PC-3 (cell line): Measurements from ENCODE around the gene NEUROG1.

Source experiments
- EZH2 ChIP-seq: fragments of 300-600 bp; sonication (generic); IDR thresholded peaks from one replicate; pipeline ENCODE4 v1.6.1; 2017; ENCODE audit warnings: antibody characterized with exemption, mild to moderate bottlenecking, low read length; ENCODE audit not compliant: unreplicated experiment
- EZH2phosphoT487 ChIP-seq: fragments of 300-600 bp; sonication (generic); IDR thresholded peaks from 2 replicates; pipeline ENCODE4 v1.6.1; 2018; ENCODE audit warnings: mild to moderate bottlenecking, antibody characterized with exemption, low read length, borderline replicate concordance
- TF ChIP-seq, protein P1 (sequence below): fragments of 300-600 bp; sonication (generic); conservative IDR thresholded peaks from 2 replicates; pipeline ENCODE4 v1.5.1; 2017; ENCODE audit warnings: antibody characterized with exemption, low read depth, mild to moderate bottlenecking, low read length

DNA sequence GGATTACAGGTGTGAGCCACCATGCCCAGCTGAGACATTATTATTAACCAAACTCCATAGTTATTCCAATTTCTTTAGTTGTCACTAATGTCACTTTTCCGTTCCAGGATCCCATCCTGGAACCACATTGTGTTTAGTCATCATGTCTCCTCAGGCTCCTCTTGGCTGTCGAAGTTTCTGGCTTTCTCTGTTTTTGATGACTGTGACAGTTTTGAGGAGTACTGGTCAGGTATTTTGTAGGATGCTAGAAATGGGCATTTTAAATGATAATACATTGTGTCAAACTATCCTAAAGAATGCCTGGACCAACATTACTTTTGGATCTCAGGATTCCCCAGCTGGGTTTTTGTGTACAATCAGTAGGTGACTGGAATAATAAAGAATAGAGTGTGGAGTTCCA, 19.8 kb upstream of the NEUROG1 start:
- TF ChIP-seq, protein P1, sequence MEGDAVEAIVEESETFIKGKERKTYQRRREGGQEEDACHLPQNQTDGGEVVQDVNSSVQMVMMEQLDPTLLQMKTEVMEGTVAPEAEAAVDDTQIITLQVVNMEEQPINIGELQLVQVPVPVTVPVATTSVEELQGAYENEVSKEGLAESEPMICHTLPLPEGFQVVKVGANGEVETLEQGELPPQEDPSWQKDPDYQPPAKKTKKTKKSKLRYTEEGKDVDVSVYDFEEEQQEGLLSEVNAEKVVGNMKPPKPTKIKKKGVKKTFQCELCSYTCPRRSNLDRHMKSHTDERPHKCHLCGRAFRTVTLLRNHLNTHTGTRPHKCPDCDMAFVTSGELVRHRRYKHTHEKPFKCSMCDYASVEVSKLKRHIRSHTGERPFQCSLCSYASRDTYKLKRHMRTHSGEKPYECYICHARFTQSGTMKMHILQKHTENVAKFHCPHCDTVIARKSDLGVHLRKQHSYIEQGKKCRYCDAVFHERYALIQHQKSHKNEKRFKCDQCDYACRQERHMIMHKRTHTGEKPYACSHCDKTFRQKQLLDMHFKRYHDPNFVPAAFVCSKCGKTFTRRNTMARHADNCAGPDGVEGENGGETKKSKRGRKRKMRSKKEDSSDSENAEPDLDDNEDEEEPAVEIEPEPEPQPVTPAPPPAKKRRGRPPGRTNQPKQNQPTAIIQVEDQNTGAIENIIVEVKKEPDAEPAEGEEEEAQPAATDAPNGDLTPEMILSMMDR = no peak
- TF ChIP-seq EZH2 (no peak), EZH2phosphoT487 (no peak)
